22Rv1 (cell line): Measurements from ENCODE around the gene ATXN2L.

Source experiments
- CTCF ChIP-seq: fragments of 450-650 bp; IDR thresholded peaks from 2 replicates; pipeline ENCODE4 v1.5.1; 2017; ENCODE audit warnings: mild to moderate bottlenecking
- ZFX ChIP-seq: fragments of 450-650 bp; IDR thresholded peaks from 2 replicates; pipeline ENCODE4 v1.6.1; 2017; ENCODE audit warnings: antibody characterized with exemption, borderline replicate concordance

GRCh38 chr16:28836761-28837064 lies 13.9 kb downstream of the ATXN2L start:
- TF ChIP-seq ZFX = no peak
- TF ChIP-seq CTCF = no peak
